NCI-H82 treated with DMSO at 0.1 percent for 48 hours (cell line): ENCODE results near the gene CDK8.
"Not testable (repeated sequence)": the region's sequence is repeated elsewhere in the genome, so short reads cannot be mapped to it uniquely, and the experiment has no call there.

ENCODE experiments used
- DNase-seq: peaks from one replicate; lab custom pipeline; 2025; ENCODE audit not compliant: unreplicated experiment; lab: John Stamatoyannopoulos, UW

CDK8 gene

GRCh38 chr13:26310470-26310869 lies 56.5 kb downstream of the CDK8 start:
- no peak for DNase-seq

- DNase-seq = not testable (repeated sequence)
Observed at GRCh38 chr13:26312019-26312418, 58.1 kb downstream of the CDK8 start.

- DNase-seq = not testable (repeated sequence)
Observed at GRCh38 chr13:26316095-26316494, 62.2 kb downstream of the CDK8 start.

- no peak for DNase-seq
Observed at GRCh38 chr13:26320766-26321165, 66.8 kb downstream of the CDK8 start.

- no peak for DNase-seq
Observed at GRCh38 chr13:26323127-26323526, 69.2 kb downstream of the CDK8 start.

GRCh38 chr13:26323764-26324163 lies 69.8 kb downstream of the CDK8 start:
- no peak for DNase-seq

- no peak for DNase-seq
Observed at GRCh38 chr13:26324294-26324693, 70.4 kb downstream of the CDK8 start.

GRCh38 chr13:26324867-26325266 lies 70.9 kb downstream of the CDK8 start:
- DNase-seq = no peak

- DNase-seq = no peak
Observed at GRCh38 chr13:26325876-26326275, 71.9 kb downstream of the CDK8 start.

GRCh38 chr13:26326562-26326961 lies 72.6 kb downstream of the CDK8 start:
- no peak for DNase-seq

GRCh38 chr13:26327940-26328725 lies 74.2 kb downstream of the CDK8 start:
- no peak for DNase-seq

GRCh38 chr13:26335158-26335557 lies 81.2 kb downstream of the CDK8 start:
- no peak for DNase-seq

- DNase-seq = no peak
Observed at GRCh38 chr13:26340807-26341206, 86.9 kb downstream of the CDK8 start.

- DNase-seq = peak; percentile 89
Observed at GRCh38 chr13:26342898-26343297, 89.0 kb downstream of the CDK8 start.

- DNase-seq = no peak
Observed at GRCh38 chr13:26343816-26344215, 89.9 kb downstream of the CDK8 start.

GRCh38 chr13:26344980-26345379 lies 91.1 kb downstream of the CDK8 start:
- DNase-seq = no peak

- no peak for DNase-seq
Observed at GRCh38 chr13:26348966-26349365, 95.0 kb downstream of the CDK8 start.

- DNase-seq = no peak
Observed at GRCh38 chr13:26362261-26362660, 108.3 kb downstream of the CDK8 start.

GRCh38 chr13:26370553-26370952 lies 116.6 kb downstream of the CDK8 start:
- DNase-seq = no peak

GRCh38 chr13:26372747-26373146 lies 118.8 kb downstream of the CDK8 start:
- DNase-seq = no peak

- DNase-seq = no peak
Observed at GRCh38 chr13:26376430-26376829, 122.5 kb downstream of the CDK8 start.

- DNase-seq = peak; percentile 16
Observed at GRCh38 chr13:26377038-26377437, 123.1 kb downstream of the CDK8 start.

GRCh38 chr13:26378116-26378515 lies 124.2 kb downstream of the CDK8 start:
- DNase-seq = no peak
